Activated CD4-positive, CD25-positive, alpha-beta regulatory T cell treated with anti-CD3 and anti-CD28 coated beads, Interleukin-2, amount 50 U/mL, for 24 hours (primary cell): Measurements from ENCODE around the gene ENPP3.

Experiments
- ATAC-seq, 2 donors: fragments of 150-1000 bp; cut with Tn5 transposase; one replicate each; pipeline ENCODE4 v1.10.0; 2021; ENCODE audit warnings: mild to moderate bottlenecking in 1 of 2, moderate library complexity in 1 of 2

The ENPP3 gene

DNA sequence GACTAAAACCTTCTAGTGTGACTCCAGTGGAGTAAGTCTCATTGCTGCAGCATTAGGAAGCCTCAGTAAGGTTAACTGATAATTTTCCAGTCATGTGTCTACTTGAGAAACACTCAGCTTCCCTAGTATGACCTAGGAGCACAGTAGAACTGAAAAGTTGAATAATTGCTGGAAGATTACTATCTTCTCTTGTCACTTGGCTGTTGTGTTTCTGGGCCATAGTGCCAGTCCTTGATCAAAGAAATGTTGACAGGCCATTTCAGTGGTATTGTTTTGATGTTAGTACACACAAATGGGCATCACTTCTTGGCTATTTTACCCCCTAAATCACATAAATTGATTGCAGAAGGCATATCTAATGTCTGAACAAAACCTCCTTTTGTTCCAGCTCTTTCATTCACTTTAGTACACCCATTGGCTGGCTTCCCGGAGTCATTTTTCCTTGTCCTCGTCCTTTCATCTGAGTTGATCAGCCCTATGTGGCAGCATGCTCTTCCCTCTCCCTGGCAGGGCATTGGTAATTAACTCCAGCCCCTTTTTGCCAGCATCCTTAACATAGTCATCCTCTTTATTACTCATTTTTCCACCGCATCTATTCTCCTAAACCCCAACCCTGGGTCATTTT lies 6.0 kb downstream of the ENPP3 start:
- ATAC-seq, result no peak

DNA sequence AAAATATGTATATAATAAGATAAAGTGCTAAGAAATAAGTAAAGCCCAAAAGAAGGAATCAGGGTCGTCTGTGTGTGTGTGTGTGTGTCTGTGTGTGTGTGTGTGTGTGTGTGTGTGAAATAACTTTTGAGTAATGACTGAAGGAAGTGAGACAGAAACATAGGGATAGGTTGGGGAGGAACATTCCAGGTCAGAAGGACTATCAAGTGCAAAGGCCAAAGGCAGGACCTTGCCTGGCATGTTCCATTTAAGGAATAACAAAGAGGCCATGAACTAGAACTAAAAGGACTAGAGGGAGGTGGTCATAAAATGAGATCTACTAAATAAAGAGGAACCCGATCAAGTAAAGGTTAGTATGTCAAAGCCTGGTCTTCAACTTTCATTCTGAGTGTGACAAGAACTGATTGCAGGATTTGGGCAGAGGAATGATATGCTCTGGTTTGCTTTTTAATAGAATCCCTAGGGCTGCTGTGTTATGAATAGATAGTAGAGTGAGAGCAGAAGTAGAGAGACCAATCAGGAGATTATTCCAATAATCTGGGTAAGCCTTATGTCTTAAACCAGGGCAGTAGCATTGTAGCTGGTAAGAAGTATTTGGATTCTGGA lies 6.9 kb downstream of the ENPP3 start:
- ATAC-seq, result no peak

DNA sequence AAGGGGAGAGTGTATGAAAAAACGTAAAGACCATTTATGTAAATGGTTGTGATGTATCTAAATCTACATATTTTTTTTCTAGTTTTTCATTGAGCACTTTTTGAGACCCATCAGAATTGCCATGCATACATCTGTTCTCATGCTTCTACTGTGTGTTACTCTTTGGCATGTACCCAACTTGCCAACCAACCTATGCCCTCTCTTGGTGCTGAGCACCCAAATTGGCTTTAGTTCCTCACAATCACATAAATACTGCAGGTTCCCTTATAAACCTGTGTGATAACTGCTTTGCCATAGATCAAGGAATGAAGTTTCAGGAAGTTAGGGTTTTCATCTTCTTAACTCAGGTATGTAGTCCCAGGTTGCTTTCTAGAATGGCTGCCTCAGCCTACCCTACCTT lies 7.8 kb downstream of the ENPP3 start:
- no peak for ATAC-seq

DNA sequence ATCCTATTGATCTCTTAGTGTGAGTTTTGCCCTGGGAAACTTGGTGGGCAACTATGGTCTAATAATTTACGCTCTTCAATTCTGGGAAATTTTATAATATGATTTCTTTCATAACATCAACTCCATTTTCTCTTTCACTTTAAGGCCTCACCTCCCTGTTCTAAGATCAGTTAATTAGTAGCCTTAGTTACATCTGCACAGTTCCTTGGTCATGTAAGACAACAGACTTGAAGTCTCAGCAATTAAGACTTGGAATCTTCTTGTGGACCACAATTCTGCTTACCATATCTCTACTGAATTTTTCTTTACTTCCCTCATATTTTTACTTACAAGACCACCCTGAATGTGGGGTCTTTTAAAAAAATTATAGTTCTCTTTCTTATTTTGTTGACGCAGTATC lies 8.7 kb downstream of the ENPP3 start:
- ATAC-seq, result no peak

DNA sequence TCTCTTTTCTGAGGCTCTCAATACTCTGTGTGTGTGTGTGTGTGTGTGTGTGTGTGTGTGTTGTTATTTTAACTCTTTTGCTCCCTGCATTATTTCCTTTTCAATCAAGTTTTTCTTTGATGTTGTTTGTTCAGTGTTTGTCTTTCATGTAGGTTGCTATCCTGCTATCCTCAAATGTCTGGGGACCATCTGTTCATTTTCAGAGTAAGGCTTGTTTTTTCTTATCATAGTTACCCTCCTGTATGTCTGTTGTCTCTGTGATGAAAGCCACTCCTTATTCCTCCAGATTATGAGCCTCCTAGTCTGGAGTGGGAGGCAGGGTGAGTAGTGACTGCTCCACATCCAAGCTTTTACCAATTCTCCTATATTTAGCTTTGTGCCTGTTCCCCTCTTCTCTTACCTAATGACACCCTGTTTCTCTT lies 9.2 kb downstream of the ENPP3 start:
- ATAC-seq, result no peak

DNA sequence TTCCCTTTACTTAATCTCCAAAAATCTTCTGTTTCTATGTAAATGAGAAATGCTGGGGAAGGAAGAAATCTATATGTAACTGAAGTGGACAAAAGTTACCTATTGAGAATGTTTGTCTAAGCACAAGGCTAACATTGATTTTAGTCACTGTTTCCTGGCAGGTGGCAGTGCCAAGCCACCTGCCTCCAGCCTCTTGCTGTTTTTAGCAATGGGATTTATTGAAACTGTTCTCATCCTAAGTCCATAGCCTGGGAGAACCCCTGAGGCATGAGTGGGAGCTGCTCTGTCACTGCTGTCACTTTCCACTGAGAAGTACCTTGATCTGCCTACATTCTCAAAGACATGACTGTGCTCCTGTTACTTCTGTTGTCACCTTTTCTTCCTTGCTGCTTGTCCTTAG lies 14.7 kb downstream of the ENPP3 start:
- no peak for ATAC-seq

DNA sequence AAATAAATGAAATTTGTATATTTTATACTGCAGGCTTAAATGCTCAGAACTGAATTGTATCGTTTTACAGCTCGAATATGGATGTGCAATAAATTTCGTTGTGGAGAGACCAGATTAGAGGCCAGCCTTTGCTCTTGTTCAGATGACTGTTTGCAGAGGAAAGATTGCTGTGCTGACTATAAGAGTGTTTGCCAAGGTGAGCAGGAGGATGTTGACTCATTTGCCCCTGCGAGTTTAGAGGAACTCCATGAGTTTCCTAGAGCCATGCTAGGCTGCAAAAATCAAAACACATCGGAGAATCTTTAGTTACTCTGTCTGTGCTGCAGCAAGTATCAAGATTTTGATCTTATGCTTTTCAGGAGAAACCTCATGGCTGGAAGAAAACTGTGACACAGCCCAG lies 15.4 kb downstream of the ENPP3 start:
- ATAC-seq, result no peak

DNA sequence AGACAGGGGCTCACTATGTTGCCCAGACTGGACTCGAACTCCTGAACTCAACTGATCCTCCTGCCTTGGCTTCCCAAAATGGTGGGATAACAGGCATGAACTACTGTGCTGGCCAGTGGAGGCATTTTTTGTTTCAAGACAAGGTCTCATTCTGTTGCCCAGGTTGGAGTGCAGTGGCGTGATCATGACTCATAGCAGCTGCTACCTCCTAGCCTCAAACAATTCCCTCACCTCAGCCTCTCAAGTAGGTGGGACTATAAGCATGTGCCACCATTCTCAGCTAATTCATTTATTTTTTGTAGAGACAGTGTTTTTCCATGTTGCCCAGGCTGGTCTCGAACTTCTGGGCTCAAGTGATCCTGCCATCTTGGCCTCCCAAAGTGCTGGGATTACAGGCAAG lies 17.2 kb downstream of the ENPP3 start:
- ATAC-seq, result no peak

DNA sequence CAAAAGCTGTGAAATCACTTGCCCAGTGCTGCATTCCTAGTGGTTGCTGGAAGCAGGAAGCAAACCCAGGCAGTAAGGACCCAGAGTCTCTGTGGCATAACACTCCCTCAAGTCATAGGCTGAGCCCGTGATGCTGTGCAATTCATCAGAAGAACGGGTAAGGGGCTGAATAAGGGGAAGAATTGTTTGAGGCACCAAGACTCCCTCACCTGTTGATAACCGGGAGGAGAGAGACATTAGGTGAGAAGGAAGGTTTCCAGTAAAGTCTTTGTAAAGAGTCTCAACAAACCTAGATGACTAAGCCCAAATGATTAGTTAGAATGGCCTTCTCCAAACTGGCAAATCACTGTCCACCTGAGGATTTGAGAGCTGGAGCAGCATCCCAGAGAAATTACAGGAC lies 18.3 kb downstream of the ENPP3 start:
- ATAC-seq, result no peak

DNA sequence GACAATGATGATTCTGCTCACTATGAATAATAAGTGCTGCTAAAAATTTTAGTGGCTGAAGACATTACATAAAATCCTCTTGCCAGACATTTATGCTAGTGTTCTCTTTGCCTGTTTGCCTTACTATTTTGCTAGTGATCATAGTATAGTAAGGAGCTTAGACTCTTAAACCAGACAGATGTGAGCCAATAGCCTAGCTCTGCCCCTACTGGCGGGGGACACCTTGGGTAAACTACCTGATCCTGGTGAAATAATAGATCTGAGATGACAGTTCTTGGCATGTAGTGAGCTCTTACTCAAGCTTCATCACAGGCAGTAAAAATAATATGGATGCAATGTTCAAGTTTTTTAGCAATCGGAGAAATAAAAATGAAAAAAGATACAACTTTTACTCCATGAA lies 18.8 kb downstream of the ENPP3 start:
- ATAC-seq, result no peak

DNA sequence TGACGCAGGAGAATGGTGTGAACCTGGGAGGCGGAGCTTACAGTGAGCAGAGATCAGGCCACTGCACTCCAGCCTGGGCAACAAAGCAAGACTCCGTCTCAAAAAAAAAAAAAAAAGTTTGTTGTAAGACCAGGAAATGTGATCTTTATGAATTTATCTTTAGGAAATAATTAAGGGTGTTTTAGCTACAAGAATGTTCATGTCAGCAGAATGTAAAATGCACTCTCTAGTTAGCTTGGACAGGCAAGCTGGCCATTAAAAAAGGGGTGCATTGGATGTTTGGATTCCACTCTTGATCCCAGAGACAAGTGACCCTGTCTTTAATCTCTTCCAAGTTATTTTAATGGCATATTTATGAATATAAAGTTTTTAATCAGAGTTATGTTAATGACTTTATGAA lies 19.6 kb downstream of the ENPP3 start:
- no peak for ATAC-seq

DNA sequence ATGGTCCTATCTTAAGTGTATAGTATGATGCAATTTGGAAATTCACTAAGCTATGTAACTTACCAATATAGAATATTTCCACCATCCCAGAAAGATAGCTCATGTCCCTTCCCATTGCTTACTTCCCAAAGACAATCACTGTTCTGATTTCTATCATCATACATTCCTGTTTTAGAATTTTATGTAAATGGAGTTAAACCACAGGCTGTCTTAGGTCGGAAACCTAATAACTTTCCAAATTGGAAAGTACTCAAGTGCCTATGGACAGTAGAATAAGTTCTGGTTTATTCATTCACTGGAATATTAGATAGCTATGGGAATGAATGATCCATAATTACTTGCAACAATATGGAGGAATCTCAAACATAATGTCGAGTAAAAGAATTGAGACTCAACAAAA lies 20.1 kb downstream of the ENPP3 start:
- no peak for ATAC-seq

DNA sequence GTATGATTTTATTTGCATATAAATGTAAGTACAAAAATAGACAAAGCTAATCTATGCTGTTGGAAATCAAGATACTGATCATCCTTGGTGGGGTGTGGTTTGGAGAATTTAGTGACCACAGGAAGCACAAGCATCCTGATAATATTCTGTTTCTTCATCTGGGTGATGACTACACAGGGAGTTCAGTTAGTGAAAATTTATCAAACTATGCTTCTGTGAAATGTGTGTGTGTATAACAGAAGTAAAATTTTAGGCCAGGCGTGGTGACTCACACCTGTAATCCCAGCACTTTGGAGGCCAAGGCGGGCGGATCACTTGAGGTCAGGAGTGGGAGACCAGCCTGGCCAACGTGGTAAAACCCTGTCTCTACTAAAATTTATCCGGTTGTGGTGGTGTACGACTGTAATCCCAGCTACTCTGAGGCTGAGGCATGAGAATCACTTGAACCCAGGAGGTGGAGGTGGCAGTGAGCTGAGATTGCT lies 20.6 kb downstream of the ENPP3 start:
- no peak for ATAC-seq

DNA sequence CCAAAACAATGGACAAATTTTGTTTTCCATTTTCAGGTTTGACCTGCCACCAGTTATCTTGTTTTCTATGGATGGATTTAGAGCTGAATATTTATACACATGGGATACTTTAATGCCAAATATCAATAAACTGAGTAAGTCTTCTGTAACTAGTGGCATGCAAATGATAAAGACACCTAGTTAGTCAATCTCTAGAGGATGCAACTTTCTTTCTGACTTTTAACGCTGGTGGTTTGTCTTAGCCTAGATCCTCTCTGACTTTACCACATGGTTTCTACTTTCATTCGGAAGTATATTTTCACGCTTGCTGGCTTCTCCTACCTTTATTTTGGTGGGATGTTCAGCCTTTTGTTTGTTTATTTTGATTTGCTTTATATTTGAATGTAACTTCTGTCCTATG lies 21.2 kb downstream of the ENPP3 start:
- ATAC-seq, result no peak

DNA sequence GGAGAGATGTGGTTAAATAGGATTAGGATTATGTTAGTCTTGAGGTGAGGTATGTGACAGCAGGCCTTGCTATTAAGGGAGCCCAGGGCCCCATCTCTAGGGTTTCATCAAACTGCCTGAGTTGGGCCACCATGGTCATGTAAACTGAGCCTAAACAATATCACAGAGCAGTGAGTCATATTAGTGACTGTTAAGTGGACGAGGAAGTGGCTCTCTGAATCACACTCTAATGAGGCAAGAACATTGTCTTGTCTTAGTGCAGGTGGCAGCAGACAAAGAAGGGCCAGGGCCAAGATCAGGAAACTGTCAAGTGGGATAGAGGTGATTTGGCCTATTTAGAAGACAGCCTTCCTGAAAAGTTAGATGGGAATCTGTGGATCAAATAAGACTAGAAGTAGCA lies 23.1 kb downstream of the ENPP3 start:
- no peak for ATAC-seq

DNA sequence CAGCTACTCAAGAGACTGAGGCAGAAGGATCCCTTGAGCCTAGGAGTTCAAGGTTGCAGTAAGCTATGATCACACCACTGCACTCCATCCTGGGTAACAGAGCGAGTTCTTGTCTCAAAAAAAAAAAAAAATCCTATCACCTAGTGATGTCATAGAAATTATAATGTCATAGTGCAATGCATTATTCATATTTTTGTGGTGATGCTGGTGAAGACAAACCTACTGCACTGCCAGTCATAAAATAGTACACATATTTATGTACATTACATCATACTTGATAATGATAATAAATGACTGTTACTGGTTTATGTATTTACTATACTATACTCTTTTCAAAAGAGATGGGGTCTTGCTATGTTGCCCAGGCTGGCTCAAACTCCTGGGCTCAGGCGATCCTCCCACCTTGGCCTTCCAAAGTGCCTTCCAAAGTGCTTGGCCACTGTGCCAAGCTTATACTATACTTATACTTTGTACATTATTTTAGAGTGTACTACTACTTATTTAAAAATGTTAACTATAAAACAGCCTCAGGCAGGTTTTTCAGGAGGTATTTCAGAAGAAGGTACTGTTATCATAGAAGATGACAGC lies 26.6 kb downstream of the ENPP3 start:
- ATAC-seq, result no peak

DNA sequence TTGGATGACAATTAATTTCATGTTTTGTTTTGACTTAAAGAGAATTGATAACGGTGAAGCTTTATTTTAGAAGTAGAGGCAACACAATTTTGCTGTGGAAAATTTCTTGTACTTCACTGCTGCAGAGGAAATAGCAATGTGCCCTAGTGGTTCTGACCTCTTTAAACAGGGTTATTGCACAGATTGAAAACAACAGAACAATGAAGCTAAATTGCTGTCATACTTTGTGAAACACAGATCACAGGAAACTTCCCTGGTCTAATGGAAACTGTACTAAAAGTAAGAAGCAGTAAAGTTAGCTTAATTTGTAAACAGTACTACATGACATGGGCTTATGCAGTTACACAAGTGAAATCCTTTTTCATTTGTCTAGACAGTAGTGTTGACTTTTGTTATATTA lies 32.8 kb downstream of the ENPP3 start:
- no peak for ATAC-seq

DNA sequence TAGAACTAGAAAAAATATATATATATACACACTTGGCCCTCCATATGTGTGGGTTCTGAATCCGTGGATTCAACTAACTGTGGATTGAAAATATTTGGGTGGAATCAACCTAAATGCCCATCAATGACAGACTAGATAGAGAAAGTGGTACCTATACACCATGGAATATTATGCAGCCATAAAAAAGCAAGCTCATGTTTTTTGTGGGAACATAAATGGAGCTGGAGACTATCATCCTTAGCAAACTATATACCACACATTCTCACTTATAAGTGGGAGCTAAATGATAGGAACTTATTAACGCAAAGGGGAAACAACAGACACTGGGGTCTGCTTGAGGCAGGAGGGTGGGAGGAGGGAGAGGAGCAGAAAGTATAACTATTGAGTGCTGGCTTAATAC lies 36.1 kb downstream of the ENPP3 start:
- ATAC-seq, result no peak

DNA sequence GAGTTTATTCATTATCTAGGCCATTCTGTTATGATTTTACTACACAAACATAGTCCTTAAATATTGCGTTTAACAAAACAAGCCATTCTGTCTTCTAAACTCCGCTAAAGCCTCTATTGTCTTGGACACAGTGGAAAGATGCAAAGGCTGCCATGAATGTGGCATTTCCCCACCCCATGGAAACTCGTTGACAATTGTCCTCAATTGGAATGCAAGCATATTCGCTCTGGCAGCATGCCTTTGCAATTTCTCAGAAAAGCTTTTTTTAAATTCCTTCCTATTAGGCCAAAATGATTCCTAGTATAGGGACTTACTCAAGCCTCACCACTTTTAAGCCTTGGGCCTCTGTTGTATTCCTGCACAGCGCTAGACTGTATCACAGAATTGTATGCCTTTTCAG lies 41.3 kb downstream of the ENPP3 start:
- ATAC-seq, result no peak

DNA sequence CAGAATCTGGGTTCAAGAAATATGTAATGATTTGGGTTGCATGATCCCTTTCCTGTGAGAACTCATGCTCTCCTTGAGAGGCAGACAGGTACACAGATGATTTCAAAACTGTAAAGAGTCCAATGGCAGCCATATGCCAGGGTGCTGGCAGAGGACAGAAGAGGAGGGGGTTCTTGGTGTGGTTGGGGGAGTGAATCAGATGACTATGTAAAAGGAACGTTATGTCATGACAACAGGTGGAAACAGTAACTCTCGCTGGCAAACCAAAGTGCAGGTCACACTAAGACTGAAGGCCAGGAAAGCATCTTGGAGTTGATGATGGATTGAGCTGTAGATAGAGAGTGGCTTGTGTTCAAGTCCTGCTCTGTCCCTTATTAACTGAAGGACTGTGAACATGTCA lies 43.8 kb downstream of the ENPP3 start:
- ATAC-seq, result no peak

DNA sequence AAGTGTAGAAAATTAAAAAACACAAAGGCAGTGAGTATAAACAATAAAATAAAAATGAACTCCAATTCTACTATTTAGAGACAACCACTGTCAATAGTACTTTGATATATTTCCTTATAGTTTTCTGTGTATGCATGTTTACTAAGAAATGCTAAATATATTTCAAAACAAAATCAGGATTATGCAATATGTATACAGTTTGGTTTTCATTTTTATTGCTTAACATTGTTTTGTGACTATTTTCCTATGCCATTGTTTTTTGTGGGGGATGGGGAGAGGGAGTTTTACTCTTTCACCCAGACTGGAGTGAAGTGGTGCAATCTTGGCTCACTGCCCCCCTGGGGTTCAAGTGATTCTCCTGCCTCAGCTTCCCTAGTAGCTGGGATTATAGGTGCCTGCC lies 44.5 kb downstream of the ENPP3 start:
- ATAC-seq, result no peak

DNA sequence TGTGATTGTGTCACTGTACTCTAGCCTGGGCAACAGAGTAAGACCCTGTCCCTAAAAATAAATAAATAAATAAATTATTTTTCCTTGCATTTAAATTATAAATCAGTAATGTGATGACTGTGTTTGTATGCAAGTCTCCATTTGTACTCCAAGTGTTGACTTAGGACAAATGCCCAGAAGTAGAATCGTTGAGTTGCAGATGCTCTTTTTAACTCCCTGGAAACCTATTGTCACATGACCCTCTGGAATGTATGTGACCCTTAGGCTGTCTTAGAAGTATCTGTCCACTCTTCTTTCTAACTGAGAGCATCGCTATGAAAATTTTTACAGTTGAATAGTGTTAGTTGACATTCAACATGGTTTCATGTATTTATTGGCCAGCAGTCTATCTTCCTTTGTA lies 45.3 kb downstream of the ENPP3 start:
- ATAC-seq, result no peak

DNA sequence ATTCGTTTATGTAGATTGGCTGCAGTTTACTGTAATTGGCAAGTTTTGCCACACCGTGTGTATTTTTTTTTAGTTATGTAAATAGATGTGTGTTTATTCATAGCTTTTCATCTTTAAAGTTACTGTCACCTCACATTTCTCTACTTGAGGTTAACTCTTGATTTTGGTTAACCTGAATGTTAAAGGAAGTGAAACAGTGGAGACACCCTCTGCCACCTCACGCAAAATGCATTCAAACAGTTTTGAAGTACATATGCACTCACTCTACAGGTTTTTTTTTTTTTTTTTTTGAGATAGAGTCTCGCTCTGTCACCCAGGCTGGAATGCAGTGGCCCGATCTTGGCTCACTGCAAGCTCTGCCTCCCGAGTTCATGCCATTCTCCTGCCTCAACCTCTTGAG lies 46.4 kb downstream of the ENPP3 start:
- peak in 1 of 2 donors; percentile 16 for ATAC-seq

DNA sequence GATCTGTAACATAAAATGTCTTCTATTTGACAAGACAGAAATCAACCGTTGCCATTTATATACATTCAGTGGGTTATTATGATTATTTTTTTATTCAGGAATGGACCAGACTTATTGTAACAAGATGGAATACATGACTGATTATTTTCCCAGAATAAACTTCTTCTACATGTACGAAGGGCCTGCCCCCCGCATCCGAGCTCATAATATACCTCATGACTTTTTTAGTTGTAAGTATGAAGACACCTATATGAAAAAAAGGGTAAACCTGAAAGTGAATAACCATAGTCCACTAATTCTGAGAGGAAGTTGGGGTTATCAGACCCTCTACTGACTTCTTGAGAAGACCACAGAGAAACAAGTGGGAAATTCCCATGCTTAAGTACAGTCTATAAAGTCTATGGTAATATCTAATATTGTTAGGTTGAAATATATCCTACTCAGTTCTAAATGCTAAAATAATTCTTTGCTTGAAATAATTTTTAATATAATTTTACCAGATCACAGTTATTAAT lies 48.2 kb downstream of the ENPP3 start:
- peak; percentile 59 to 76 for ATAC-seq

DNA sequence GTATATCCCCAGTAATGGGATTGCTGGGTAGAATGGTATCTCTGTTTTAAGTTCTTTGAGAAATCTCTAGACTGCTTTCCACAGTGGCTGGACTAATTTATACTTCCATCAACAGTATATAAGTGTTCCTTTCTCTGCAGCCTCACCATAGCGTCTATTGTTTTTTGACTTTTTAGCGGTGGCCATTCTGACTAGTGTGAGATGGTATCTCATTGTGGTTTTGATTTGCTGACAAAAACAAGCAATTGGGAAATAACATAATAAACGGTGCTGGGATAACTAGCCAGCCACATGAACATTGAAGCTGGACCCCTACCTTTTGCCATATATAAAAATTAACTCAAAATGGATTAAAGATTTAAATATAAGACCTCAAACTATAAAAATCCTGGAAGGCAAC lies 49.9 kb downstream of the ENPP3 start:
- no peak for ATAC-seq
